WTC11 (cell line): Measurements from ENCODE around the gene RYR2.

Experiments
- AFF4 ChIP-seq: sonication (generic); formaldehyde crosslinking; IDR thresholded peaks from 2 replicates; pipeline ENCODE4 v1.8.1; 2023; ENCODE audit warnings: mild to moderate bottlenecking, missing genetic modification reagents, borderline replicate concordance
- ATF2 ChIP-seq: sonication (generic); formaldehyde crosslinking; IDR thresholded peaks from 2 replicates; pipeline ENCODE4 v1.8.1; 2022; ENCODE audit warnings: low read depth, missing genetic modification reagents, borderline replicate concordance
- ATF3 ChIP-seq: sonication (generic); formaldehyde crosslinking; conservative IDR thresholded peaks from 2 replicates; pipeline ENCODE4 v1.8.1; 2022; ENCODE audit warnings: mild to moderate bottlenecking, missing genetic modification reagents
- CTCF ChIP-seq: fragments of 200-600 bp; IDR thresholded peaks from 2 replicates; pipeline ENCODE4 v1.8.0; 2022; ENCODE audit warnings: antibody characterized with exemption
- FOXK1 ChIP-seq: sonication (generic); formaldehyde crosslinking; IDR thresholded peaks from 2 replicates; pipeline ENCODE4 v1.8.0; 2022; ENCODE audit warnings: mild to moderate bottlenecking, moderate library complexity, missing genetic modification reagents
- KAT7 ChIP-seq: sonication (generic); formaldehyde crosslinking; IDR thresholded peaks from 2 replicates; pipeline ENCODE4 v1.8.1; 2023; ENCODE audit warnings: missing genetic modification reagents, mild to moderate bottlenecking, borderline replicate concordance
- NR2C2 ChIP-seq: sonication (generic); formaldehyde crosslinking; IDR thresholded peaks from 2 replicates; pipeline ENCODE4 v1.8.0; 2022; ENCODE audit warnings: mild to moderate bottlenecking, missing genetic modification reagents
- NR3C1 ChIP-seq: sonication (generic); formaldehyde crosslinking; conservative IDR thresholded peaks from 2 replicates; pipeline ENCODE4 v1.8.1; 2023; ENCODE audit warnings: low read depth, mild to moderate bottlenecking, missing genetic modification reagents
- ZNF138 ChIP-seq: sonication (generic); formaldehyde crosslinking; conservative IDR thresholded peaks from 2 replicates; pipeline ENCODE4 v1.8.1; 2022; ENCODE audit warnings: mild to moderate bottlenecking, moderate library complexity, missing genetic modification reagents
- ZNF423 ChIP-seq: fragments of 250-450 bp; sonication (Bioruptor Pico); IDR thresholded peaks from 2 replicates; pipeline ENCODE4 v2.1.2; 2022; ENCODE audit warnings: mild to moderate bottlenecking, moderate library complexity

- TF ChIP-seq ZNF423 (no peak), NR2C2 (CRISPR knock-in tag) (no peak), CTCF (no peak), AFF4 (CRISPR knock-in tag) (no peak), ATF2 (CRISPR knock-in tag) (no peak), KAT7 (CRISPR knock-in tag) (no peak), NR3C1 (CRISPR knock-in tag) (no peak), ZNF138 (CRISPR knock-in tag) (no peak), ATF3 (CRISPR knock-in tag) (no peak), FOXK1 (CRISPR knock-in tag) (no peak)
Measured at GRCh38 chr1:237429252-237429651, 387.3 kb downstream of the RYR2 start.
